ENCODE data around the gene ZFYVE21. TPM values are rescaled to one million over a fixed set of nuclear protein-coding genes. Genes with fewer than 3 reads are reported as not detected.

ZFYVE21 gene
- total RNA-seq, 1 donor from 2014 or later = 41.7 TPM

DNA sequence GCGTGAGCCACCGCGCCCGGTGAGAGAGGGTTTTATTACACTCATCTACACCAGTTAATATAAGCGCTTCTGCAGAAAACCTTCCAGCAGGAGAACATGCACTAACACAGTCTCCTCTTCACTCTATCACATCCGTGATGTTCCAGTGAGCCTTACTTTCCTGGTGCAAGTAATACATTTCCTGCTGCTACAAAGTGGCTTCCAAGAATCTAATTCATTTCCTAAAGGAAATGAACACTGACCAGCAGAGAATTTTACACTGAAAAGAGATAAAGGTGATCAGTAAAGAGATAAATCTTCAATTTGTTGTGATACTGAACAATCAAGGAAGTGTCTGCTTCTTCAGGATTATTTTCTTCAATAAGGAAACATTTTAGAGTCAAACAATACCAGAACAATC lies 39.5 kb downstream of the ZFYVE21 start:
- Mint-ChIP-seq H3K4me1 (ENCODE audit: unreplicated experiment) (no peaks in the 10 kb centered on the region), H3K9me3 (no peaks in the 10 kb centered on the region), H3K27ac (no peak overlapping the region), H3K27me3 (no peaks in the 10 kb centered on the region), H3K4me3 (no peak overlapping the region), H3K36me3 (no peaks in the 10 kb centered on the region)
- no peak for DNase-seq (ENCODE audit: extremely low spot score, unreplicated experiment)
- TF ChIP-seq CTCF (conservative IDR thresholded peaks at IDR 0.05) = no peak

DNA sequence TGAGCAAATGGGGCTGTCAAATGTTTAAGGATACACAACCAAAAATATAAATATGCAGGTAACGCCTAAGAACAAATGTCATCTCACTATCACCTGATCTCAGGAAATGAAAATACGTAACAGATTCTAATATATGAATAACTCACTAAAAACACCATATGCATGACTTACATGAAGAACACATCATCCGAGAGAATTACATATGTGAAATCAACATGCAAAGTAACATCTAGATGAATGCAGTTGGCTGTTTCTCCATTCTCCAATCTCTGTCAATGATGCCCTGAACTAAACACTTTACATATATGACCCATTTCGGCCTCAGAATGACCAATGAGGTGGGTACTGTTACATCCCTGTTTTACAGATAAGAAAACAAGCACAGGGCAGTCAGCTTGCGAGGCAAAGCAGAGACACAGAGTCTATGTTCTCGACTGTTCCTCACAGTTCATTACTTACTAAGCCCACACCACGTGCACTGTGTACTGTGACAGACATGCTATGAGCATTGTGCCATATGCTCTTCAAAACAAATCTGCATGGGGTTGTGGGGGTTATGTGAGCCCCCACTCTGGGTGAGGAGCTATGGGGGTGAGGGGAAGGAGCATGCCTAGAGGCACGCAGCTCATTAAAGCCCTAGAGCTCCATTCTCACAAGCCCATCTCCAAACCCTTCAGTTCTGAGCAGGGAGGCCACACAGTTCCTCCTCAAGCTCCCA lies 42.6 kb downstream of the ZFYVE21 start:
- DNase-seq (ENCODE audit: extremely low spot score, unreplicated experiment) = no peak
- peaks cover 15% of the 10 kb centered on the region for H3K4me1 Mint-ChIP-seq (ENCODE audit: unreplicated experiment)
- H3K27ac Mint-ChIP-seq = no peak overlapping the region
- no peak for TF ChIP-seq CTCF (conservative IDR thresholded peaks at IDR 0.05)
- H3K27me3 Mint-ChIP-seq = no peaks in the 10 kb centered on the region
- no peaks in the 10 kb centered on the region for H3K9me3 Mint-ChIP-seq
- H3K4me3 Mint-ChIP-seq = no peak overlapping the region
- peaks cover 4% of the 10 kb centered on the region for H3K36me3 Mint-ChIP-seq

- peaks cover 7% of the 10 kb centered on the region for H3K36me3 Mint-ChIP-seq
- no peak for TF ChIP-seq CTCF (conservative IDR thresholded peaks at IDR 0.05)
- no peaks in the 10 kb centered on the region for H3K27me3 Mint-ChIP-seq
- peaks cover 15% of the 10 kb centered on the region for H3K4me1 Mint-ChIP-seq (ENCODE audit: unreplicated experiment)
- H3K27ac Mint-ChIP-seq = no peak overlapping the region
- H3K9me3 Mint-ChIP-seq = no peaks in the 10 kb centered on the region
- H3K4me3 Mint-ChIP-seq = no peak overlapping the region
- no peak for DNase-seq (ENCODE audit: extremely low spot score, unreplicated experiment)
Observed at GRCh38 chr14:103762036-103762435, 46.4 kb downstream of the ZFYVE21 start.

- no peak for DNase-seq (ENCODE audit: extremely low spot score, unreplicated experiment)
- no peak overlapping the region for H3K4me3 Mint-ChIP-seq
- H3K9me3 Mint-ChIP-seq = no peaks in the 10 kb centered on the region
- H3K27me3 Mint-ChIP-seq = no peaks in the 10 kb centered on the region
- no peak for TF ChIP-seq CTCF (conservative IDR thresholded peaks at IDR 0.05)
- peaks cover 10% of the 10 kb centered on the region for H3K36me3 Mint-ChIP-seq
- H3K27ac Mint-ChIP-seq = no peak overlapping the region
- peaks cover 15% of the 10 kb centered on the region for H3K4me1 Mint-ChIP-seq (ENCODE audit: unreplicated experiment)
Observed at GRCh38 chr14:103762541-103762940, 46.9 kb downstream of the ZFYVE21 start.

- Mint-ChIP-seq H3K9me3 (no peaks in the 10 kb centered on the region), H3K27me3 (no peaks in the 10 kb centered on the region), H3K27ac (no peak overlapping the region), H3K4me1 (ENCODE audit: unreplicated experiment) (peaks cover 15% of the 10 kb centered on the region), H3K36me3 (peaks cover 12% of the 10 kb centered on the region), H3K4me3 (no peak overlapping the region)
- no peak for TF ChIP-seq CTCF (conservative IDR thresholded peaks at IDR 0.05)
- DNase-seq (ENCODE audit: extremely low spot score, unreplicated experiment) = no peak
Observed at GRCh38 chr14:103763730-103764488, 48.3 kb downstream of the ZFYVE21 start.
